Renal pelvis (tissue), 4 donors: ENCODE measurements around the gene APIP. TPM values are rescaled to one million over a fixed set of nuclear protein-coding genes. Genes with fewer than 3 reads are reported as not detected.
A peak's percentile ranks its signal among the peaks of the same experiment; 100 is the strongest.
"Not testable (repeated sequence)": the region's sequence is repeated elsewhere in the genome, so short reads cannot be mapped to it uniquely, and the experiment has no call there.

Experiments used
- DNase-seq: peaks from one replicate; pipeline ENCODE4 v3.0.0-alpha.2; 2013
- polyA plus RNA-seq, 3 donors: library from polyadenylated mRNA; unstranded; fragments of 120-200 nt; gene quantifications; one replicate each; pipeline ENCODE4 v1.2.1, GENCODE V29; 2013; ENCODE audit not compliant: insufficient read length in 3 of 3

The APIP gene
- polyA plus RNA-seq, 3 donors = 28.2 to 45.6 (median 41.6) TPM

DNA sequence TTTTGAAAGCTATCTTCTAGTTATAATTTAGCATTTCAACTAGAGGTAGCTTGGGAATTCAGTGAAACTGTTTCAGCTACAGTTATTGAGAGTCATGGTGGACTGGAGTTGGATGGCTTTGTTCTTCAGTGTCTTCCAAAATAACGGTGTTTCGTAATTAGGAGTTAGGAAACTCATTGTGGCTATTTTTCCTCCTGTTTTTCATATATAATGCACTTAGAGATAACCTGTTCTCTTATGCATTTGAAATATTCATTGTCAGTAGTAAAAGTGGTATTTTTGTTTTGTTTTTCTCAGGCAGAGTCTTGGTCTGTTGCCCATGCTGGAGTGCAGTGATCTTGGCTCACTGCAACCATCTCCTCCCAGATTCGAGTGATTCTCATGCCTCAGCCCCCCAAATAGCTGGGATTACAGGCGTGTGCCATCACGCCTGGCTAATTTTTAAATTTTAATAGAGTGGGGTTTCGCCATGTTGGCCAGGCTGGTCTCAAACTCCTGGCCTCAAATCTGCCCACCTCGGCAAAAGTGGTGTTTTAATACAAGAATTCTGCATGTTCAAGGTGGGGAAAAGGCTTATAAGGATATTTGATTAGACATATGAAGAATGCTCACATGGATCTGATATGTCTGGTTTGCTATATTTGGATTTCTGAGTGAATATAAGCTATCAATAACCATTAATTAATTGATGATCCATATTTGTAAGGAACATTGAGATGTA, 12.9 kb upstream of the APIP start:
- no peak for DNase-seq

DNA sequence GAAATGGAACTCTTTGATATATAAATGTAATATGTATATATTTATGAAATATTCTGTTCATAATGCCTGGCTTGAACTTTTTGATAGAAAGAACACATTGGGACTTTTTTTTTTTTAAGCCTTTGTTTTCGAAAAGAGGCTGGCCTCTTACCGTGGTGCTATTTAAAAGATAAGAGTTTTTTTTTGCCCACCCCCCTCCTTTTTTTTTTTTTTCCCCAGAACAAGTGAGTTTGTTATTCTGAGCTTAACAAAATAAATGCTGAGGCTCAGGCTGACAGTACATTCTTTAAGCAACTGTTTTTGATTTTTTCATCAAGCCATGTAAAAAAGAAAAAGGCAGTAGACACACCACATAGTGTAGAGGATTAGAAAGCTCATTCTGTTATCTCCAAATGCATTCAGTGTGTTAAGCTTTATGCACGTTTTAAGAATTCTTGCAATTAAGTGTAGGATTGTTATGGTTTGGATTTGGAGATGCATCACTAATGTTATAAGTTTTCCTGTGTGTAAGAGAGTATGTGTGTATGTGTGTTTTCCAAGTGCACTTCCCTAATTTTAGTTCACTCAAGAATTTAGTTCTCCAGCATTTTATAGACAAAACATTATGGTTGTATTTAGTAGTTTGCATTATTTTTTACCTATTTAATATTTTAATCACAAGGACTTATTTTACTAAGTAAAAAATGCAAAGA, 12.2 kb upstream of the APIP start:
- DNase-seq = no peak

DNA sequence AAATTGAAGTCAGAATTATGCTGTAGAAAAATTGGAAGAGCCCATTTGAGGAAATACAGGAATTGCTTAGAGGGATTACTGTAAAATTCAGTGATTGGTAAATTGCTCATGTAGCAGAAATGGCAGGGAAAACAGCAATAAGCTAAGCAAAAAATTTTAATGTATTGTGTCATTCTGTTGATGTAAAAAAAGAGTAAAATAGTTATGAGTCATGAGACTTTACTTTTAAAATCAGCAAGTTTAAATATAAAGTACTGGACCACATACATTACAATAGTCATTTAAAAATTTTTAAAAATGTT, 10.6 kb upstream of the APIP start:
- no peak for DNase-seq

DNA sequence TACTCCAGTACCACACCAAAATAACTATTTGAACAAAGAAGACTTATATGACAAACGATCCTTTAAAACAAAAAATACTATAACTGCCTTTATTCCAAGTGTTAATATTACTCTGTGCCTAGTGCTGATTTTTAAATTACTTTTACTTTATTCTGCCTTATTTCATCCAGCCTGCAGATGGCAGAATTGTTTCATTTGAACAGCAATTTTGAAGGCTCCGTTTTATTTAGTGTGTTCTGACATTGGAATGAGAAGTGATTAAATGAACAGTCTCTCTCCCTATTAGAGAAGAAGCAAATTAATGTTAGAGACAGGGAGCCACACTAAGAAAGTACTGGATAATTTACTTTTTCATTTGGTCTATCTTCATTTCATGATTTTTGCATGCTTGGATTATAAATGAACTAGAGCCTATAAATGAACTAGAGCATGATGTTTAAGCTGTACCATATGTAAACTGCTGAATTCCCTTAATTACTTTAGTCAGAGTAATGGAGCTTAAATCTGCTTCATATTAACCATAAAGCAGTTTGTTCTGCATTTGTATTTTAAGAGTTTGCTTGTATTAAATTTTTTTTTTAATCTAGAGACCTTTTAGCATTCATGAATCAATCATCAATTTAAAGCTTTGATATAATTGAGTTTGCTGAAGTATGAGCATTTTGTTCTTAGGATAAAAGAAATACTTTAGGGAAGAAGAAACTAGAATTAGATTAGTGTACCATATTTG, 10.1 kb upstream of the APIP start:
- DNase-seq = peak; percentile 52

DNA sequence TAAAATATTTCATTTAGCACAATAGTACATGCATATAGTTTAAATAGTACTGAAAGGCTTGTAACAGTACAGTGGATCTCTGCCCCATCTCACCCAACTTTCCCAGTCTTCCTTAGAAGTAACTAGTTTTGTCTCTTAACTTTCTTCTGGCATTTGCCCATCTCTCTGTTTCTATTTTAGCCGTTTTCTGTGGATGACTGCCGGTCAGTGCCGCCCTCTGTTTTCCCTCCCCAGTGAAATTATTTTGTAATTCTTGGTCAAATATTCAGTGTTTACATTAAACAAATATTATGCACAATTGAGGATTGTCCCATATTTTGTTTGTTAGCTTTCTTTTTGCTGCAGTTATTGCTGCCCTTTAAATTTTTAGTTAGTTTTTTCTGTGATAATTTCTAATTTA, 8.5 kb upstream of the APIP start:
- DNase-seq = no peak

DNA sequence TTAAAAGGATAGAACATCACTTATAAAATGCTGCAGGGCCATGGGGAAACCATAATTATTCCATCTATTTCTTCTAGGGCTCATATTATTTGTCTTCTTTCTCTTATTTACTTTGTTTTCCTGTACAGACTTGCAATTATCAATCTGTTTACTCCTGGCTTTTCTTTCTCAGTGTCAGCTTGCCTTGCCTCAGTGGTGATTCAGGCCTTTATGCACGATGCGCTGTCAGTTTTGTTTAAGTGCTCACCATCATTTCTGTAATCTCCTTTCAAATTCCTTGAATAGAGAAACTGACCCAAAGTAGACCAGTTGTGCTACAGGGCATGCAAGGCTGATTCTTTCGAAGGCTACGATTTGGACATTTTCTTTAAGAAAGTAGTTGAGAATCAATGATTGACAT, 5.0 kb upstream of the APIP start:
- no peak for DNase-seq

DNA sequence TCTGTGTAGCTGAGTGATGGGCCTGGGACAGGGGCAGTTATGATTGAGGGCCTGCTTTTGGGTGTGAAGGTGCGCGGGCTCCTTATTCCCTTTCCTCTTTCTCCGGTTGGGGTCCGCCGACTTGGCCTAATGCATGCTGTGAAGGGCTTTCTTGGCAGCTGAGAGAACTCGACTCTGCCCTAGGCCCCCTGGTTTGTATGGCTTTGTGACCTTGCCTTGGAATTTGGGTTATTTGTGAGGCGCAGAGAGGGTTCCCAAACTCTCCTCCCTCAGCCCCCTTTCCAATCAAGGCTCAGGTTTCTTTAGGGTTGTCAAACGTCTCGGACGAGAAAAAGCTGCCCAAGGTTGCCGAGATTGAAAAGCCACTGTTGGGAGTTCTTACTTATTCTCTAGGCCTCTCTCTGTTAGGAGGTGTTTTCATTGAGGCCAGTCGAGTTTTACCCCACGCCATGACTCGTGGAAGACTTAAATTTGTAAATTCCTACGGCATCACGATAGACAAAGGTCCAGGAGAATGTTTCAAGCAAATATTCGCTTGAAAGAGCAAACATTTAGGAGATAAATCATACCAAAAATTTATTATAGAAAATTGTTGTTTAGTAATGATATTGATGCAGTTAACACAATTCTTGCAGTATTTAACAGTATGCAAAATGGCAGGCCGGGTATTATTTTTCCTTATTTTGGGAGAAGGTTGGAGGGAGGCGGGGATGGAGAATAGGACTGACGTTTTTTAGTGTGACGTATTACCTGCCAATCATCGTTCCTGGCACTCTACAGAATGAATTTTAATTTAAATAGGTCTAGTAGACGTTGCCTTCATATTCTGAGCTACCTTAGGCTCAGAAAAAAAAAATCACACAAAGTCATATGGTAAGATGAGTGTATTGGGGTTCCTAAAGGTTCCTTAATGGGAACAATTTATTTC, 928 bp upstream of the APIP start:
- DNase-seq = peak; percentile 34

DNA sequence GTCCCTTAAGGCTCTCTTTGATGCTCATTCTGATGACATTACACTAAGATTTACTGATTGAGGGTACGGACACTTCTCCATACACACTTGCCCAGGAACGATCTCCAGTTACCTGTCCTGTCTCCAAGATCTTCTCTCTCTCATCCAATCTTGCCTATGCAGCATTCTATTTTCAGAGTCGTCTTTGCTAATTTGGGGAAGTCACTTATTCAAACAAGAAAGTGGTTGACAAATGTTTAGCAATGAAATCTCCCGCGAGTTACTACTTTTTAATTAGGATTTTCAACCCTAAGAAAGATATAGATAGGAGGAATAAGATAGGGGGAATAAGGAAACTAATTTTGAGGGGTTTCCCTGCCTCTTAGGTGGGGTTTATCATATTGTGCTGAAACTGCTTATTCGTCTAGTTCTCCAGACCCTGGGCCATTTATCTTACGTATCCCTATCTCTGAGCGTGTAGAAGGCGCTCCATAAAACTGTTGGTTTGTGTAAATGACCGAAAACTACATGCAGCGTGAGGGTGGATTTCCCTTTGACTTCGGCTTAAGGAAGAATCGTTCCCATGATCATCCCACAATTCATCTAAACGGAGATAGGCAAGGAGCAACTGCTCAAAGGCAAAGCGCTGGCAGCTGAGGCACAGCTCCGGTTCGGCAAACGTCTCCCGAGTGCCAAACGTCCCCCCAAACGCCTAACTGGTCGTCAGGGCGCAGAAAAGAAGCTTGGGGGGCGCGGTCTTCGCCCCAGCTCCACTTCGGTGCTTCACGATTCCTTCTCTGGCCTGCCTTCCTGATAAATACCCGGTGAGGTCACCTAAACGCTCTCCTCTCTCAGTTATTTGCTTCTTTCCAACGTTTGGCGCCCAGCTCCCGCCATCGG, 804 bp downstream of the APIP start:
- peak; percentile 42 for DNase-seq

DNA sequence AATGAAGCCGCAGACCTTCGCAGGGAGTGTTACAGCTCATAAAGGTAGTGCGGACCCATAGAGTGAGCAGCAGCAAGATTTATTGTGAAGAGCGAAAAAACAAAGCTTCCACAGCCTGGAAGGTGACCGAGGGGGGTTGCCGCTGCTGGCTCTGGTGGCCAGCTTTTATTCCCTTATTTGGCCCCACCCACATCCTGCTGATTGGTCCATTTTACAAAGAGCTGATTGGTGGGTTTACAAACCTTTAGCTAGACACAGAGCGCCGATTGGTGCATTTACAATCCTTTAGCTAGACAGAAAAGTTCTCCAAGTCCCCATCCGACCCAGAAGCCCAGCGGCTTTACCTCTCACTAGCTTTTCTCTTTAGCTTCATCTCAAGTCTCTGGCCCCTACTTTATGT, 2.6 kb downstream of the APIP start:
- DNase-seq = not testable (repeated sequence)

DNA sequence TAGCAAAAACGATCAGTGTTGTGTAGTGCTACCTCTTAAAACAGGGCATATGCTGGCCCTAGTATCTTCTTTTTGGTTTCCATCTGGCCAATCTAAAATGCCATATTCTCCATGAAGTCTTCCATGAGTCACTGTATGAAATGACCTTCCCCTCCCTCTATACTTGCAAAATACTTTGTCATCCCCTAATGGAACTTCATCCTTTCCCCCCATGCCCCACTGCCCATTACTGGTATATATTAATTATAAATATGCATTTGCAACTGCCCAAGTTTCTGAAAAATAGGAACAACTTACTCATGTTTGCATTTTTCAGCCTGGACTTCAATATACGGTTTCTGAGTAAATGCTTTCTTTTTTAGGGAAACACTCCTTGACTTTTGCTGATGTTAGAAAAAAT, 4.5 kb downstream of the APIP start:
- no peak for DNase-seq

DNA sequence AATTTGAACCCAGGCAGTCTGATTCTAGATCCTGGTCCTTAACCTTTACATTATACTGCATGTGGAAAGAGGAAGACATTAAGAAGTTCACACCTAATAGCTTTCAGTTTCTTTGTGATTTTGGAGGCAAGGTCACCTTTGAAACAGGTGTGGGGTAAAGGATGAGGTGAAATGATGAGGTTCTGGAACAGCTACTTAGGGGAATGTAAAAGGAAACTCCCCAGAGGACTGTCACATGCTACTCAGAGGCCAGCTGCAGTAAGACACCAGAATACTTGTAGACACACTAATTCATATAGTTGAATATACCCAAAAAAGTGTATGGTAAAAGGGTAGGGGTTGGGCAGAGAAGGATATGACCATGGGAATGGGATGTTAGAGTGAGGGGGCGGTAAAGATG, 5.4 kb downstream of the APIP start:
- DNase-seq = no peak

DNA sequence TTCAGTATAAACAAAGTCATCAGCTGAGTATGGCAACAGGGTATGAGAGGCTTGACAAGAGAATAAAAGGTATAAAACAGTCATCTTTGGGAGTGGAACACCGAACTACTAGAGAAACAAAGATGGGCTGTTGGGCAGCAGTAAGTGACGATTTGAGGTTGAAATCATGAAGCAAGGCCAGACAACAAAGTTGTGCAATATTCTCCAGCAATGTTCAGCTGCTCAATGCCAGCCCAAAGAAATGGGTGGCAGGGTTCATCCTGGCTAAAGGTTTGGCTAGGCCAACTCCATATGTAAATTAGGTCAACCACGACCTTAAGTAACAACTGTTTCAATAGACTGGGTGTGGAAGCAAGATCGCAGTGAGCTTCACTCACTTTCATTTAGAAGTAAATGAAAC, 6.2 kb downstream of the APIP start:
- no peak for DNase-seq

DNA sequence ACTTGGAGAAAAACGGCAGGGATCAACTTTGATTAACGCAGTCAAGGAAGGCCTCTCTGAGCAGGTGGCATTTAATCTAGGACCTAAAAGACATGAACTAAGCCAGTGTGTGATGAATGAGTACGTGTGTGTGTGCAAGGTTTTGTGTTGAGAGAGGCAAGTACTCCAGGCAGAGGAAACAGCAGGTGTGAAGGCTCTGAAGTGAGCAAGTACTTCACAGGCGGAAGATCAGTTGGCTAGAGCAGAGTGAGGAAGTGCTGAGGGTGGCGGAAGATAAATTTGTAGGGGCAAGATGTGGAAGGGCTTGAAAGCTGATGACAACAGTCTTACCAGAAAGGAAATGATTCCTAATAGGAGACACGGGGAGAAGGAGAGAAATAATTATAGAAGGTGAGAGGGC, 6.8 kb downstream of the APIP start:
- no peak for DNase-seq

DNA sequence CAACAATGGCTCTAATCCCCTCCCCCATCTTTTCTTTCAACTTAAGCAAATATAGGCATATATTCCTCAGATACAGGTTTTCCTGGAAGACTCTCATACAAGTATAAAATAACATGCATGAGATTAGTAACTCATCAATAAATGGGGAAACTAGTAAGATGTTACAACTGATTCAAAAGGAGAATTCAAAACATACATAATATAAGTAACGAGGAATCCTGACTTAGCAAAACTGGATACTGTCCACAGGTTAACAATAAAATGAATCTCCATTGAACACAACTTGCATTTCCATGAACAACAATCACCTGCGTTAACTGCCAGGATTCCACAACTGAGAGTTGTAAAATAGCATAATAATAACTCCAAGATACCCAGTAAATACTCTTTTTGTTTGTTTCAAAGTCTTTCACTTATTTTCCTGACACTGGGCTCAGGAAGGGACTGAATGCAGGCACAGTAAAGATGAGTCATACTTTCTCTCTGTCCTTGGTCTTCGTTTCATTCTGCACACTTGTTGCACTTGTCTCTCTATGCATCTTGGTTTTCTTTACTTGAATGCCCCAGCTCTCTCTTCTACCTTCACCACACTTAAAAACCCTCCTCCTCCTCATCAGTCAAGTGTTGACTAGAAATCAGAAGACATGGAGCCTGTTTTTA, 8.1 kb downstream of the APIP start:
- DNase-seq = no peak

DNA sequence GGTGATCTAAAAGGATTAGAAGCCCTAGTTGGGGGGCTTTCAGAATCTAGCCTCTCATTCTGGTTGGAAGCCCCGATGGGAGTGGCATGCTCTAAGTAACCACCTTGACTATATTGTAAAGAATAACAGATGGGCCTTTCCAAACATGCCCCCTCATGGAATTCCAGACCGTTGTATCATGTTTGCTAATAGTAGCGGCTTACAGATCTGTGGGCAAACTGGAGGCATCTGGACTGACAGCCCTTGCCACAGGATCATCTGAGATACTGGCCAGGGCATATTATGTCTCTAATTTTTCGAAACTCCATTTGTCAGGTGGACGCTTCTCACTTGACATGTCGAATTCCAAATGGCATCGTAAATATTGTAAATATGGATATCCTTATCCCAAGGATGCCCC, 10.5 kb downstream of the APIP start:
- DNase-seq = no peak

DNA sequence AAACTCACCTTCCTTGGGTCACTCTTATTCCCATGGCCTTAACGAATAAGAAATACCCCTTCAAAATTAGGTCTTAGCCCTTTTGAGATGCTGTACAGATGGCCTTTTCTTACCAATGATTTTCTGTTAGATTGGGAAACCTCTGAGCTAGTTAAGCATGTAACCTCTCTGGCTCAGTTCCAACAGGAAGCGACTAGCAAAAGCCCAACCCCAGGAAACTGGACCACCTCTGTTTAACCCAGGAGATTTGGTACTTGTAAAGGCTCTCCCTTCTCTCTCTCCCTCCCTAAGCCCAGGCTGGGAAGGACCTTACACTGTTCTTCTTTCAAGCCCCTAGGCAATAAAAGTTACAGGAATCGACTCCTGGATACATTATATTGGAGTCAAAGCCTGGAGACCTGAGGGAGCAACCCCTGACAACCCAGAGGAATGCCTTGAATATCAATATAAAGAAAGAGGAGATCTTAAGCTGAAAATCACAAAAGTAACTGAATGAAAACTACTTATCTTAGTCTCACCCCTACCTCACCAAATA, 11.7 kb downstream of the APIP start:
- no peak for DNase-seq

DNA sequence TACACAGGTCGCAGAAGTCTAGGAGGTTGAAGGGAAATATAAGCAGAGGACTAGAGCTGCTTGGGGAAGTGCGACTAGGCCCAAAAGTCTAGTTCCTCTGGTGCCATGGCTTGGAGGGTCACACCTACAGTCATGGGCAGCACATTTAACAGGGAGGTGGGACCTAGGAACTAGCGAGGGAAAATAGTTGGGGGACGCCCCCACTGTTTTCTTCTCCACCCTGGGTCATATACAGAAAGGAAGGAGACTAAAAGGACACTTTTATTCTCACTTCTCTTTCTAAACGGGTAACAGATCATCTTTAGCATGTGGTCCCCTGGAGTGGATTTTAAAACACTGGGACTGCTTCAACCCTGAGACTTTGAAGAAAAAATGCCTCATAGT, 16.6 kb downstream of the APIP start:
- peak; percentile 10 for DNase-seq

DNA sequence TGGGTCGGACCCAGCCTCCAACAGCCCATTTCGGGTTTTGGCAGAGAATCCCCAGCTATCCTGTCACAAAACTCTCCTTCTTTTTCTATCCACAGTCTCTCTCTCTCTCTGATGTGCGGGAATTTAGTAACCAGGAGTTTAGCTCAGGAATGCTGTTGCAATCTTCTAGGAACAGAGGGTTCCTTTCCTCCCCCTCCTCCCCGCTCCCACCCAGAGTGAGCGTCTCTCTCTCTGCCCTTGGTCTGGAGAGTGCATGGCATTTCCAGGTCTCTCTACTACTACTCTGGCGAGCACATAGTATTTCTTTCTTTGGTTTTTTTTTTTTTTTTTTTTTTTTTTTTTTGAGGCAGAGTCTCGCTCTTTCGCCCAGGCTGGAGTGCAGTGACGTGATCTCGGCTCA, 17.7 kb downstream of the APIP start:
- no peak for DNase-seq

DNA sequence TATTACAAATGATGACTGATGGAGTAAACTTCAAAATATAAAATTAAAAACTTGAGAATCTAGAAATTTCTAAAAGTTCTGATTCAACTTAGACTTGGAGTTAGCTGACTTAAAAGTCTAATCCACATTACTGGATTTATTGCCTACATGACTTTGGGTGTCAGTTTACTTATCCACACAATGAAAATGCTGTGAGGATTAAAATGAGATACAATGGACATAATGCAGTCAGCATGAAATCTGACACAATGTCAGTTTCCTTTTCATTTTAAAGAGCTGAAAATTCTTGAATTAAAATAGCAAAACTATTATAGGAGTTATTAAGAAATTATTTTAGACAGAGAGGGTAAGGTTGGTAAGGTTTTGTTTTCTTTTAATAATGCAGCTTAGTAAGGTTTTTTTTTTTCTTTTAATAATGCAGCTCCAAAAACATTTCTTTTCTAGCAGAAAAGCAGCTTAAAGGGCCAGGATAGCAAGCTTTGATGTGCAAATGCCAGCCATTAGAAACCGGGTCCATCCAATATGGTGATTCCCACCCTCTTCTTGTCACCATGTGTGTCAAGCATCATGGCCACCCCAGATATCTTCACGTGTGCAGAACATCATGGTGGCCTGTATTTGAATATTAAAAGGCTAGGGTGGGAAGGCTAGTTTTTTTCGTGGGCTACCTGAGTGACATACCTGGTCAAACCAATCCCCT, 18.9 kb downstream of the APIP start:
- no peak for DNase-seq

DNA sequence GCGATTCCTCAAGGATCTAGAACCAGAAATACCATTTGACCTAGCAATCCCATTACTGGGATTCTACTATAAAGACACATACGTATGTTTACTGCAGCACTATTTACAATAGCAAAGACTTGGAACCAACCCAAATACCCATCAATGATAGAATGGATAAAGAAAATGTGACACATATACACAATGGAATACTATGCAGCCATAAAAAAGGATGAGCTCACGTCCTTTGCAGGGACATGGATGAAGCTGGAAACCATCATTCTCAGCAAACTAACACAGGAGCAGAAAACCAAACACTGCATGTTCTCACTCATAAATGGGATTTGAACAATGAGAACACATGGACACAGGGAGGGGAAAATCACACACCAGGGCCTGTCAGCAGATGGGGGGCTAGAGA, 20.0 kb downstream of the APIP start:
- not testable (repeated sequence) for DNase-seq
